ENCODE results near the gene PHACTR1. TPM values are rescaled to one million over a fixed set of nuclear protein-coding genes. Genes with fewer than 3 reads are reported as not detected.

Gene PHACTR1
- total and polyA plus RNA-seq, 12 donors: 6.3 to 150 (median 79.9) TPM

GRCh38 chr6:12937971-12938370 lies 221.4 kb downstream of the PHACTR1 start:
- Histone ChIP-seq H3K4me3 (no peak overlapping the region), H3K36me3 (no peaks in the 10 kb centered on the region), H3K4me1 (no peaks in the 10 kb centered on the region), H3K9me3 (no peaks in the 10 kb centered on the region), H3K27ac (no peak overlapping the region), H3K27me3 (no peaks in the 10 kb centered on the region)
- WGBS, 2 donors: 92 to 98% methylated on average over 4 of the region's 4 CpGs
- intact Hi-C loops (cut with DNase I): no loop called here
- TF ChIP-seq CTCF (IDR thresholded peaks at IDR 0.05): no peak
- ATAC-seq (no peak), DNase-seq (no peak)

- no peaks in the 10 kb centered on the region for H3K27me3 ChIP-seq
- H3K4me1 ChIP-seq: peaks cover 0 to 7% (median 0%) of the 10 kb centered on the region in 9 donors
- ATAC-seq (no peak), DNase-seq (no peak)
- no peaks in the 10 kb centered on the region for H3K9me3 ChIP-seq
- intact Hi-C loops (cut with DNase I): no loop called here
- no peaks in the 10 kb centered on the region for H3K36me3 ChIP-seq
- no peak overlapping the region for H3K4me3 ChIP-seq
- 78 to 82% methylated on average over 3 of the region's 3 CpGs for WGBS, 2 donors
- TF ChIP-seq CTCF (IDR thresholded peaks at IDR 0.05): no peak
- no peak overlapping the region for H3K27ac ChIP-seq
Observed at GRCh38 chr6:12939314-12939713, 222.7 kb downstream of the PHACTR1 start.

- no peak overlapping the region for H3K27ac ChIP-seq
- H3K4me3 ChIP-seq: no peak overlapping the region
- WGBS, 2 donors: 54 to 56% methylated on average over 8 of the region's 8 CpGs
- ATAC-seq (peak in 1 of 8 donors; percentile 91), DNase-seq (no peak)
- H3K27me3 ChIP-seq: no peaks in the 10 kb centered on the region
- H3K9me3 ChIP-seq: no peaks in the 10 kb centered on the region
- H3K4me1 ChIP-seq: peaks cover 0 to 12% (median 0%) of the 10 kb centered on the region in 9 donors
- no peak for TF ChIP-seq CTCF (IDR thresholded peaks at IDR 0.05)
- H3K36me3 ChIP-seq: no peaks in the 10 kb centered on the region
- intact Hi-C loops (cut with DNase I): no loop called here
Observed at GRCh38 chr6:12941422-12941821, 224.9 kb downstream of the PHACTR1 start.

GRCh38 chr6:12943549-12943948 lies 227.0 kb downstream of the PHACTR1 start:
- ATAC-seq: no peak
- WGBS, 2 donors: 90 to 96% methylated on average over 2 of the region's 2 CpGs
- peaks cover 0 to 22% (median 0%) of the 10 kb centered on the region in 9 donors for H3K4me1 ChIP-seq
- H3K36me3 ChIP-seq: no peaks in the 10 kb centered on the region
- no peak for DNase-seq
- intact Hi-C loops (cut with DNase I): no loop called here
- H3K27ac ChIP-seq: no peak overlapping the region
- H3K9me3 ChIP-seq: no peaks in the 10 kb centered on the region
- no peaks in the 10 kb centered on the region for H3K27me3 ChIP-seq
- no peak overlapping the region for H3K4me3 ChIP-seq
- no peak for TF ChIP-seq CTCF (IDR thresholded peaks at IDR 0.05)
